ENCODE measurements around the gene MSL1. TPM values are rescaled to one million over a fixed set of nuclear protein-coding genes. Genes with fewer than 3 reads are reported as not detected.

The MSL1 gene
- total and polyA plus RNA-seq, 2 experiments from 2014 or later, result 26.7 to 81.6 TPM

DNA sequence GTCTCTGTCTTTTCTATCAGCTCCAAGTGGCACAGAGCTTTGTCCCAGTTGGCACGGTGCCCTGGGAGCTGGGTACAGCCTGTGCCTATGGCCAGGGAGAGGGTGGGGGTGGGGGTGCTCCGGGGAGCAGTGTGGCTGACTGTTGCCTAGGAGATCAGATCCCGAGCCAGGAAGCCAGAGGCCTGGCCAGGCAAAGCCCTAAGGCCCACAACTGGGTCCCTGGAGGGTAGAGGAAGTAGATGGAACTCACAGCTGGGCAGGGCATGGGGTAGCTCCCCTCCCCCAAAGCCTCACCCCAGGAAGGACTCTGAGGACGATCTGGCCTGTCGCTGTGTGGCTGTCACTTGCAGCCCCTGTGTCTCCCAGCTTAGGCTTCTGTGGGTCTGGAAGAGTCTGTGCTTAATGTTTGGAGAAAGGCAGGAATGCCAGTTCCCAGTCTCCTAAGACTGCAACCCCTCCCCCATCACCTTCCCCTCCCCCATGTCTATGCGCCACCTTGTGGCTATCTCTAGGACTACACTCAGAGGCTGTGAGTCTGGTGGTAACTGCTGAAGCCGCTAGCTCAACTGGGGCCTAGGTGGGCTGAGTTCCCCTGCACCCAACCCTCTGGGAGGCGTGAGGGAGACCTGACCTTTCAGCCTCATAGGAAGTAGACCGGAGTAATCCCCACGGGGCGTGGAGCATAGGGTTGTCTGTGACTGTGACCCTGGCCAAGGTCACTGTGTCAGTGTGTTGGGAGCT, 46.4 kb upstream of the MSL1 start:
- peaks cover 3% of the 10 kb centered on the region for H4K20me1 ChIP-seq (ENCODE audit: insufficient read depth, poor library complexity, severe bottlenecking)
- H3K9me2 ChIP-seq (replicated peaks; ENCODE audit: insufficient read depth), result no peaks in the 10 kb centered on the region
- peak; percentile 84 for DNase-seq (ENCODE audit: low spot score)
- peak overlapping the region; percentile 67 for H3K4me2 ChIP-seq
- 36% methylated on average over 11 of the region's 11 CpGs for WGBS (ENCODE audit: low lambda C conversion rate, missing lambda C conversion rate)
- no peak overlapping the region for H2AFZ ChIP-seq
- H3K4me3 ChIP-seq, result no peak overlapping the region
- TF ChIP-seq EZH2 (IDR thresholded peaks at IDR 0.05; ENCODE audit: borderline replicate concordance), result no peak
- TF ChIP-seq CTCF (IDR thresholded peaks at IDR 0.05; ENCODE audit: poor library complexity), result peak; percentile 94
- no peak for TF ChIP-seq EZH2phosphoT487 (IDR thresholded peaks at IDR 0.05; ENCODE audit: low read depth, severe bottlenecking, unreplicated experiment)
- H3K27me3 ChIP-seq, result no peaks in the 10 kb centered on the region
- no peaks in the 10 kb centered on the region for H3K9me3 ChIP-seq (ENCODE audit: low read depth)
- H3K4me1 ChIP-seq (ENCODE audit: insufficient read depth), result peaks cover 56% of the 10 kb centered on the region
- no peaks in the 10 kb centered on the region for H3K36me3 ChIP-seq (replicated peaks; ENCODE audit: insufficient read depth, low read depth)
- peaks cover 53% of the 10 kb centered on the region for H3K79me2 ChIP-seq
- H3K27ac ChIP-seq, result peak overlapping the region; percentile 98

DNA sequence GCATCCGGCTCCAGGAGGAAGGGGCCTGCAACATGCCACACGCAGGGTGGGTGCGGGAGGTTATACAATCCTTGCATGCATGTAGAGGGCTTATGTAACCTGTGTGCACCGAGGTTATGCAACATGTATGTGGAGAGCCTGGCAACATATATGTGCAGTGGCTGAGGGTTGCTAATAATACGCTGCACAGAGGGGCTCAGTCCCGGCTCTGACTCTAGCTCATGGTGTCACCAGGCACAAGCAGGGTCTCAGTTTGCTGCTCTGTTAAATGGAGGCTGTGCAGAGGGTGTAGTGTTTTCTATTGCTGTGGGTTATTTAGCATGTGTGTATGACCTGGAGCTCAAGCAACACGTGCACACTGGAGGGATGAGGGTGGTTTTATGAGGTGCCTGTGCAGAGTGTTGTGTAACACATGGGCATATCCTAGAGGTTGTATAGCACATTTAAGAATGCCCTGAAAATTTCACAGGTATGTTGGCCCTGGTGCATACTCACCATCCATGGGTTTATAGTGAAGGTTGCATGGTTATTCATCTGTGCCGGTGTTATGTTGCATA, 45.8 kb upstream of the MSL1 start:
- Histone ChIP-seq H3K4me2 (peak overlapping the region; percentile 67), H2AFZ (no peak overlapping the region), H3K4me1 (ENCODE audit: insufficient read depth) (peaks cover 50% of the 10 kb centered on the region), H4K20me1 (ENCODE audit: insufficient read depth, poor library complexity, severe bottlenecking) (peaks cover 3% of the 10 kb centered on the region), H3K27me3 (no peaks in the 10 kb centered on the region), H3K36me3 (replicated peaks; ENCODE audit: insufficient read depth, low read depth) (no peaks in the 10 kb centered on the region), H3K4me3 (no peak overlapping the region), H3K79me2 (peaks cover 47% of the 10 kb centered on the region), H3K9me3 (ENCODE audit: low read depth) (no peaks in the 10 kb centered on the region), H3K9me2 (replicated peaks; ENCODE audit: insufficient read depth) (no peaks in the 10 kb centered on the region), H3K27ac (peak overlapping the region; percentile 98)
- WGBS (ENCODE audit: low lambda C conversion rate, missing lambda C conversion rate), result 83% methylated on average over 8 of the region's 8 CpGs
- DNase-seq (ENCODE audit: low spot score), result no peak
- TF ChIP-seq CTCF (IDR thresholded peaks at IDR 0.05; ENCODE audit: poor library complexity) (no peak), EZH2 (IDR thresholded peaks at IDR 0.05; ENCODE audit: borderline replicate concordance) (no peak), EZH2phosphoT487 (IDR thresholded peaks at IDR 0.05; ENCODE audit: low read depth, severe bottlenecking, unreplicated experiment) (no peak)

DNA sequence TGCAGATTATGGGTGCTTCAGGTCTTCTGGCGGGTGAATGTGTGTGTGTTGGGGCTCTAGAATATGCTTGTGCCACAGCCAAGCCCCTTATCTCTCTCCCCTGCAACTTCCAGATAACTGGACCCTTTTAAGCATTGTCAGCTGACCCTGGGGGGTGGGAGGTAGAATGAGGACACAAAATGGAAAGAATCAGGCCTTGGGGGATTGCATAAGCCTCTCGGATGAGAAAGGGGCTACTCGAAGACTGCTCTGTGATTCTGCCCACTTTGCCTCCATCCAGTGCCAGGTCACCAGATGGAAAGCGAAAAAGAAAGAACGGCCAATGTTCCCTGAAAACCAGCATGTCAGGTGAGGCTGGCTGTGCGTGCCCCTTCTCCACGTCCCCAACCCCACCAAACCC, 45.2 kb upstream of the MSL1 start:
- no peaks in the 10 kb centered on the region for H3K9me2 ChIP-seq (replicated peaks; ENCODE audit: insufficient read depth)
- 75% methylated on average over 7 of the region's 7 CpGs for WGBS (ENCODE audit: low lambda C conversion rate, missing lambda C conversion rate)
- H3K27ac ChIP-seq, result no peak overlapping the region
- TF ChIP-seq CTCF (IDR thresholded peaks at IDR 0.05; ENCODE audit: poor library complexity) (no peak), EZH2 (IDR thresholded peaks at IDR 0.05; ENCODE audit: borderline replicate concordance) (no peak)
- peaks cover 3% of the 10 kb centered on the region for H4K20me1 ChIP-seq (ENCODE audit: insufficient read depth, poor library complexity, severe bottlenecking)
- H3K27me3 ChIP-seq, result no peaks in the 10 kb centered on the region
- H3K36me3 ChIP-seq (replicated peaks; ENCODE audit: insufficient read depth, low read depth), result no peaks in the 10 kb centered on the region
- peaks cover 43% of the 10 kb centered on the region for H3K79me2 ChIP-seq
- no peaks in the 10 kb centered on the region for H3K9me3 ChIP-seq (ENCODE audit: low read depth)
- DNase-seq (ENCODE audit: low spot score), result no peak
- no peak overlapping the region for H3K4me3 ChIP-seq
- peaks cover 44% of the 10 kb centered on the region for H3K4me1 ChIP-seq (ENCODE audit: insufficient read depth)
- no peak overlapping the region for H2AFZ ChIP-seq
- H3K4me2 ChIP-seq, result no peak overlapping the region

Measured in hepatocyte (in vitro differentiated cells).